Tibial nerve (tissue), 4 donors: ENCODE results near the gene PSMC3. TPM values are rescaled to one million over a fixed set of nuclear protein-coding genes. Genes with fewer than 3 reads are reported as not detected.
A peak's percentile ranks its signal among the peaks of the same experiment; 100 is the strongest.

Experiments used
- DNase-seq, 2 donors: peaks; one replicate each; pipeline ENCODE4 v3.0.0-alpha.2; 2019; ENCODE audit warnings: low spot score in 2 of 2
- H3K27ac ChIP-seq, 4 donors: fragments of 200-600 bp; sonication (generic) in 3 of 4; one replicate each; pipeline ENCODE4 v1.5.1; 2017 to 2019; ENCODE audit warnings: mild to moderate bottlenecking in 1 of 4
- H3K27me3 ChIP-seq, 2 donors: fragments of 200-600 bp; sonication (generic) in 1 of 2; one replicate each; pipeline versions ENCODE4 v1.5.1 to v1.6.0; 2017 to 2019
- H3K36me3 ChIP-seq, 3 donors: fragments of 200-600 bp; sonication (generic); one replicate each; pipeline ENCODE4 v1.5.1; 2018 to 2019
- H3K4me1 ChIP-seq, 4 donors: fragments of 200-600 bp; sonication (generic) in 3 of 4; one replicate each; pipeline ENCODE4 v1.5.1; 2017 to 2019
- H3K4me3 ChIP-seq, 4 donors: fragments of 200-600 bp; sonication (generic) in 3 of 4; one replicate each; pipeline ENCODE4 v1.5.1; 2017 to 2019; ENCODE audit warnings: mild to moderate bottlenecking in 1 of 4, moderate library complexity in 1 of 4
- H3K9me3 ChIP-seq, 4 donors: fragments of 200-600 bp; sonication (generic) in 3 of 4; one replicate each; pipeline ENCODE4 v1.5.1; 2017 to 2019
- CTCF ChIP-seq, 5 experiments: fragments of 200-600 bp in 3 of 5; fragments of 450-650 bp in 2 of 5; sonication (generic) in 3 of 5; IDR thresholded peaks; one replicate each; pipeline ENCODE4 v1.5.1; 2016 to 2019; ENCODE audit warnings: antibody characterized with exemption in 5 of 5, mild to moderate bottlenecking in 3 of 5, moderate library complexity in 2 of 5
- EP300 ChIP-seq, 2 donors: sonication (generic); formaldehyde crosslinking; IDR thresholded peaks; one replicate each; pipeline ENCODE4 v1.6.1; 2017; ENCODE audit warnings: antibody characterized with exemption in 2 of 2, mild to moderate bottlenecking in 1 of 2
- POLR2A ChIP-seq, 2 donors: fragments of 450-650 bp; IDR thresholded peaks; one replicate each; pipeline ENCODE4 v1.6.1; 2017; ENCODE audit warnings: antibody characterized with exemption in 2 of 2, mild to moderate bottlenecking in 2 of 2, moderate library complexity in 2 of 2
- WGBS, 2 donors: methylation state at CpG; one replicate each; pipeline ENCODE4 v1.1.5; 2018; 5-methylcytosine and 5-hydroxymethylcytosine counted together
- total RNA-seq, 4 donors: library from RNA; depleted of rRNA; stranded (reverse); fragments of >200 nt; gene quantifications; one replicate each; pipeline ENCODE4 v1.1.0, GENCODE V29; 2016

Gene PSMC3
- total RNA-seq, 4 donors from 2014 or later, result 103 to 147 (median 128) TPM

DNA sequence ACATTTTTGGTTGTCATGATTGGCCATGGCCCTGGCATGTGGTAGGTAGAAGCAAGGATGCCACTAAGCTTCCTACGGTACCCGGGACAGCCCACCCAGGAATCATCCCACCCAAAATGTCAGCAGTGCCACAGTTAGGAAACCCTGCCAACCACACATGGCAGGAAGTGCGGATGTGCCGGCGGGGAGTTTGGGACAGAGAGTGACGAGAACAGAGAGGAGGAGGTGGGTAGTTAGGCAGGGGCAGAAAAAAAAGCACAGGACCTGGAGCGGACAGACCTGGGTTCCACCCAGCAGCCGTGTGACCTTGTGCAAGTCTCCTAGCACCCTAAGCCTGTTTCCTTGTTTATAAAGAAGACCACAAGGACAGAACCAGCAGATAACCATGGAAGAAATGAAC is 51.2 kb downstream of the PSMC3 start:
- H3K4me3 ChIP-seq, result peak overlapping the region in 1 of 4 donors; percentile 49

GRCh38 chr11:47374720-47375019 is 51.6 kb downstream of the PSMC3 start:
- Histone ChIP-seq H3K27ac (no peak overlapping the region), H3K9me3 (no peaks in the 10 kb centered on the region), H3K4me3 (no peak overlapping the region), H3K4me1 (no peaks in the 10 kb centered on the region), H3K27me3 (no peaks in the 10 kb centered on the region), H3K36me3 (no peaks in the 10 kb centered on the region)
- no peak for DNase-seq
- TF ChIP-seq CTCF (IDR thresholded peaks at IDR 0.05) (no peak), POLR2A (IDR thresholded peaks at IDR 0.05) (no peak), EP300 (IDR thresholded peaks at IDR 0.05) (no peak)
- 55 to 76% methylated on average over 4 to 5 of the region's 5 CpGs for WGBS, 2 donors

More for the DNA sequence above, 51.2 kb downstream of the PSMC3 start:
- H3K36me3 ChIP-seq, result no peaks in the 10 kb centered on the region
- DNase-seq, result no peak
- no peak overlapping the region for H3K27ac ChIP-seq
- H3K27me3 ChIP-seq, result no peaks in the 10 kb centered on the region
- TF ChIP-seq POLR2A (IDR thresholded peaks at IDR 0.05) (no peak), EP300 (IDR thresholded peaks at IDR 0.05) (no peak), CTCF (IDR thresholded peaks at IDR 0.05) (no peak)
- WGBS, 2 donors, result 65 to 82% methylated on average over 8 of the region's 8 CpGs
- no peaks in the 10 kb centered on the region for H3K9me3 ChIP-seq
- H3K4me1 ChIP-seq, result no peaks in the 10 kb centered on the region

DNA sequence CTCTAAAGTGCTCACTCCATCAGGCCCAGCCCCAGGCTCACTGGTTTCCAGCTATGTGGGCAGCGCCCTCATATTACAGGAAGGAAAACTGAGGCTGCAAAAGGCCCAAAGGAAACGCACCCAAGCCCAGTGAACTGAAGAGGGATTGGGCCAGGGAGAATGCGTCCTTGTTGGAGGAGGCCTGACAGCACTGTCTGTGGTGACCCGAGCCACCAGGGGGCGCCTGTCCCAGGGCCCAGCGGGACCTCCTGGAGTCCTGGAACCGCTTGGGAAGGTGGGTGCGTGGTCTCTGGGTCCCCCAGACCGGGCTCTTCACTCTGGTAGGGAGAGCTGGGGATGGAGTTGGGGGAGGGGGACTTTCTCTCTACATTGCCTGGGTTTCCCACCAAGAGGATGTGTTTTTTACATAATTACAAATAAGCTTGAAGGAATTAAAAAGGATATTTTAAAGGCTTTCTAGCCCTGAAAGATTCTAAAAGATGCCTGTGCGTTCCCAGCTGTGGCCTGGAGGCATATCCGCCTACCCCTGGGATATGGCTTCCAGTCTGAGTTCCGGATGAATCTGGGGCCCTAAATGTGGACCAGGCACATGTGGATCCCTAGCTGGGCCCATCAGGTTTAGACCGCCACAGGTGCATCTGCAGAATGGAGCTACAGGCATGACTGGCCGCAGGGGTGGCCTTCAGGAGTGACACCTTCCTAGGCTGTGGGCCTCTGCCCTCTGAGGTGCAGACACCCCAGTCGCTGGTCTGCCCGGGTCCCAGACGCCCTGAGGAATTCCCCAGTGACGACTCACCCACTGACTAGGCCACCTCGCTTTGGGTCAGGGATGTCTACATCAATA is 52.1 kb downstream of the PSMC3 start:
- Histone ChIP-seq H3K4me3 (no peak overlapping the region), H3K36me3 (no peaks in the 10 kb centered on the region), H3K4me1 (peaks cover 0 to 3% (median 0%) of the 10 kb centered on the region in 4 donors), H3K27me3 (no peaks in the 10 kb centered on the region), H3K27ac (peak overlapping the region in 1 of 4 donors; percentile 2), H3K9me3 (no peaks in the 10 kb centered on the region)
- 27 to 42% methylated on average over 13 to 19 of the region's 19 CpGs for WGBS, 2 donors
- no peak for TF ChIP-seq POLR2A (IDR thresholded peaks at IDR 0.05)
- peak in 1 of 2 donors; percentile 26 for TF ChIP-seq EP300 (IDR thresholded peaks at IDR 0.05)
- peak; percentile 87 to 94 (median 92) for TF ChIP-seq CTCF (IDR thresholded peaks at IDR 0.05)
- DNase-seq, result peak; percentile 71 to 79

- 68 to 78% methylated on average over 7 of the region's 7 CpGs for WGBS, 2 donors
- H3K4me1 ChIP-seq, result peaks cover 0 to 4% (median 0%) of the 10 kb centered on the region in 4 donors
- no peak for DNase-seq
These were observed 53.8 kb downstream of the PSMC3 start for GRCh38 chr11:47372422-47372821.

More at GRCh38 chr11:47372422-47372821, 53.8 kb downstream of the PSMC3 start:
- no peak for TF ChIP-seq CTCF (IDR thresholded peaks at IDR 0.05)
- H3K4me3 ChIP-seq, result no peak overlapping the region
- no peak overlapping the region for H3K27ac ChIP-seq
- H3K9me3 ChIP-seq, result no peaks in the 10 kb centered on the region
- no peaks in the 10 kb centered on the region for H3K27me3 ChIP-seq
- no peaks in the 10 kb centered on the region for H3K36me3 ChIP-seq
